ENCODE measurements around the gene KIF14.

The KIF14 gene

GRCh38 chr1:200506471-200506870, 114.1 kb downstream of the KIF14 start:
- DNase-seq (no peak), ATAC-seq (no peak)
- peaks cover 3% of the 10 kb centered on the region for H3K4me1 Mint-ChIP-seq
- no peak overlapping the region for H3K4me3 Mint-ChIP-seq
- peaks cover 9% of the 10 kb centered on the region for H3K27me3 Mint-ChIP-seq
- H3K36me3 Mint-ChIP-seq (ENCODE audit: low read depth): no peaks in the 10 kb centered on the region
- no peak overlapping the region for H3K27ac Mint-ChIP-seq
- no peaks in the 10 kb centered on the region for H3K9me3 Mint-ChIP-seq

- Mint-ChIP-seq H3K36me3 (ENCODE audit: low read depth) (no peaks in the 10 kb centered on the region), H3K27ac (no peak overlapping the region), H3K4me3 (no peak overlapping the region), H3K4me1 (peaks cover 3% of the 10 kb centered on the region), H3K27me3 (peaks cover 9% of the 10 kb centered on the region), H3K9me3 (no peaks in the 10 kb centered on the region)
- DNase-seq (no peak), ATAC-seq (no peak)
These were observed 115.3 kb downstream of the KIF14 start for GRCh38 chr1:200505257-200505656.
